NCI-H1417 treated with DMSO at 0.1 percent for 48 hours (cell line): ENCODE data around the gene KCTD10.
"Not testable (repeated sequence)": the region's sequence is repeated elsewhere in the genome, so short reads cannot be mapped to it uniquely, and the experiment has no call there.

Experiments
- DNase-seq: peaks from one replicate; lab custom pipeline; 2025; lab: John Stamatoyannopoulos, UW

KCTD10 gene

DNA sequence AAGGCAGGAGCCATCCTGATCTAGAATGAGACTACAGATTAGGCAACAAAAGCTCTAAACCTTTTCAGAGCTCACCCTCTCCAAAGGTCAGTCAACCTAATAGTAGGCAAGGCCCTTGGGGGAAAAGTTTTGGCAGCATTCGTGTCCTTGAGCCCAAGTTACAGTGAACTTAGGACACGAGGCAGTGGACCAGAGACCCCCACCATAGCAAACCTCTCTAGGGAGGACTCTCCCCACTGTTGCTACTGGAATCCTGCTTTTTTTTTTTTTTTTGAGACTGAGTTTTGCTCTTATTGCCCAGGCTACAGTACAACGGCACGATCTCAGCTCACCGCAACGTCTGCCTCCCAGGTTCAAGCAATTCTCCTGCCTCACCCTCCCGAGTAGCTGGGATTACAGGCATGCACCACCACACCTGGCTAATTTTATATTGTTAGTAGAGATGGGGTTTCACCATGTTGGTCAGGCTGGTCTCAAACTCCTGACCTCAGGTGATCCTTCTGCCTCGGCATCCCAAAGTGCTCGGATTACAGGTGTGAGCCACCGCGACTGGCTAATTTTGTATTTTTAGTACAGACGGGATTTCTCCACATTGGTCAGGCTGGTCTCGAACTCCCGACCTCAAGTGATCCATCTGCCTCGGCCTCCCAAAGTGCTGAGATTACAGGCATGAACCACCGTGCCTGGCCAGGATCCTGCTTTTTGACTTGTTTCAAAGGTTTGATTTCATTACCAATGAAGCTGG, 3.4 kb downstream of the KCTD10 start:
- not testable (repeated sequence) for DNase-seq

DNA sequence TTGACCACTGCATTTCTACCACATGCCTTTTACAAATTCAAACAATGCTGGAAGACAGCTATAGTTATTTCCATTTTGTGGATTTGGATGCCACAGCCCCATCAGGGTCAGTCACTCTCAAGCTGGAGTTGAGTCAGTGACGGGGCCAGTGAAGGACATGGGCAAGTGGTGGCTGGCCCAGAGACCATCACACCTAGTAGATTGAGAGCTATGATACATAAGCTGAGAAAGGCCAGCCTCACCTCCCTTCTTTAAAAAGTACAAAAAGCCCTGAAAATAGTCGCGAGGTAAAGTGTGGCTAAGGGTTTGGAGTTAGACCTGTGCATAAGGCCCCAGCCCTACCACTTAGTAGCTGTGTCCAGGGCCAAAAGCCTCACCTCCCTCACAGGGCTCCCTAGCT, 4.1 kb downstream of the KCTD10 start:
- DNase-seq = no peak

DNA sequence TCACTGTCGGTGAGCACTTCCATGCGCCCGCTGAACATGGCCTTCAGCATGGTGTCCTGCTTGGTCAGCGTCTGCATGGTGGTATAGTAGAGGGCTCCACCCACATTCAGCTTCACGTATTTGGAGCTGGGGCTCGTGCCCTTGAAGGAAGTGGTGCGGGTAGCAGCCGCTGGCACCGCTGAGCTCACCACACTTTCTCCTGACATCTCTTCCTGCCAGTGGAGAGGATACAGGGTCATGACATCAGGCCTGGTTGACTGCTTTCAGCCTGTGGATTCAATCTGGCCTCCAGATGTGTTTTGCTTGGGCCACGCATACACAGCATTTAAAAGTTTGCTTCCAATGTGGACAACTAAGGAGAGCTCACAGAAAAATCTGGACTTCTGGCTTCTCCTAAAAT, 7.6 kb downstream of the KCTD10 start:
- DNase-seq = no peak

DNA sequence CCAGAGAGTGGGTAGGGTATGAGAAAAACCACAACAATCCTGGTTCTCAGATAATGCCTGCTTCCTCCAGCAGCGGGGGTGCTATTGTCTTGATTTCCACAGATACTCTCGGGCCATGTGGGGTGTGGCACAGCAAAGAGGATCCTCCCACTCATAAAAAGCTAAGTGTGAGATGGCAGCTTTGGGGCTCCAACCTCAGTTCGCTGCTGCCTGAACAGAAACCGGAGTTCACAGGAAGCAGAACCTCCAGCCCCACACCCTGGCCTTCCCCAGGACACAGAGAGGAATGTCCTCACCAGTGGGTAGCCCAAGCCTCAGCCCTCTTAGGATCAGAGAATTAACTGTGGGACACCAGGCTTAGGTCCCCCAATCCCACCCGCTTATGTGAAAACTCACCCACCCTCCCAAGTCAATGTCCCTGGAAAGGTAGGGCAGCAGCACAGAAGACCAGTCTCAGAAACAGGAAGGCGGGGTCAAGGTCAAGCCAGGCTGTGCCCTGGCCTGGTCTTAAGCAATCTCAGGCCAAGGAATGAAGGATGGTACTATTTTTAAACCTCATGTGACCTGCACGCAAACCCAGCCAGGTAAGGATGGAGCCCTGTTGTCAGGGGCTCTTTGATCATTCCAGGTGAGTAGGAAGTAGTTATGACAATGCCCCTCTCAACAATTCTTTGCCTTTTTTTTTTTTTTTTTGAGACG, 9.0 kb downstream of the KCTD10 start:
- no peak for DNase-seq

DNA sequence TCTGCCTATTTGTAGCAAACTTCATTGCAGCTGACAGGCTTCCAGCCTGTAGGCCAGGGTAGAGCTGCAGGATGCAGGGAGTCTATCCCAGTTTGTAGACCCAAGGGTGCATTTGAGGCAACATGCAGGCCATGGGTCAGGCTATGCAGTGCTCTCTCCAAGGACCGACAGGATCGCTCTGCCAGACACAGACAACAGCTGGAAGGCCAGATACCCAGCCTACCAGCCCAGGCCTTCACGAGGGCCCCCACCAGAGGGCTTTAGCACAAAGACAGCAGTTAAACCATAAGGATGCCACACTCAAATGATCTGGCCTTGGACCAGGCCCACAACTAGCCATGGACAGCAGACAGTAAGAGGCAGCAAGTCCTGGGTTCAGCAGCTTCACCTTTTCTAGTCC, 10.3 kb downstream of the KCTD10 start:
- no peak for DNase-seq

DNA sequence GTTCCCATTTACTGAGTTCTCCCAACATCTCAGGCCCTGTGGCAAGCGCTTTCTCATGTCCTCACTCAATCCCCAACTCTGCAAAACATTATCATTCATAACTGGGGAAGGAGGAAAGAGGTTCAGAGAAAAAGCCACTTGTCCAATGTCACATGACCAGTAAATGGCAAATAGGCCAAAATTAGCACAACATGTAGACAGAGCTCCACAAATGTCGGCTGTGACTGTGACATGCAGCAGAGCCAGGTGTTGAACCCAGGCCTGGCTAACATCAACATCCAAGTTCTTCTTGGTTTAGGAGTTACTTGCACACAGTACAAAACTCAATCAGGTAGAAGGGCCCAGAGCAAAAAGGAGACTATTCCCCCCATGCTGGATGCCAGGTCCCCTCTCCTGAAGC, 10.8 kb downstream of the KCTD10 start:
- no peak for DNase-seq

DNA sequence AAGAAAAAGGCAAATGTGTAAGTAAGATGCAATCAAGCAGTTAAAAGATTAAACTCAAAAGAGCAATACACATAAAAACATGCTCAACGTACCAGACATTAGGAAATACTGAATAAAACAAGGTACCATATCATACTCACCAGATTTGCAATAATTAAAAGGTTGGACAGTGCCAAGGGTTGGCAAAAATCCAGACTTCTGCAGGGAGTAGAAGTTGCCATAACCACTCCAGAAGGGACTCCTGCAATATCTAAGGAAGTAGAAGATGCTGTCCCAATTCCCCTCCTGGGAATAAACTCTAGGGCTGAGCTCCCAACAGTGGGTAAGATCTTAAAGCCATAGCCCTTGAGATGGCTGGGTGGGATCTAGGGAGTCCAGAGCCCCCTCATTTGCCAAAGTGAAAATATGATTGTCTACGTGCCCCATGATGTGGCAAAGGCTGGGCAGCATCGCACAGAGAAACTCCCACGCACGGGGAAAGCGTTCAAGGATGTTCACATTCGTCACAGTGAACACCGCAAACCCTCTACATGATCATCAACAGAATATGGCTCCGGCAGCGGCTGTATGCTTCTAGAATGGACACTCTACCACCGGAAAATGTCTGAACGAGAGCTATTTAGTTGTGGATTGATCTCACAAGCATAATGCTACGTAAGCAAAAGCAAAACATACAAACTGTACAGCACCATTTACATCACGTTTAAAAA, 12.3 kb downstream of the KCTD10 start:
- no peak for DNase-seq

DNA sequence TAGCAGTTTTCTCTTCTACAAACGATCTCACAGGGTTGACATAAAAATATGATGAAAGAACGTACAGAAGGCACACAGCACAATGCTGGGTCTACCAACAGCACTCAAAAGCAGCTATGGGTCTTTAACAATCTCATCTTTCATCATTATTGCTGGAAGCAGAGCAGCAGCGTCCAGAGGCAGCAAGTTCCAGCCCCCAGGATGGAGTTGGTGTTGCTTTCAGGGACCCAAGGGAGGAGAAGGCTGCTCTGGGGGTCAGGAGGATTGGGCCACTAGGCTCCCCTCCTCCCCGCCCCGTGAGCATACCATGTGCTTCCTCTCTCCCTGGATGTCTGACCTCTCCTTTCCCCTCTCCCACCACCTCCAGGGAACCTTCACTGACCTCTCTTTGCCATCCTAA, 13.3 kb downstream of the KCTD10 start:
- DNase-seq = no peak

DNA sequence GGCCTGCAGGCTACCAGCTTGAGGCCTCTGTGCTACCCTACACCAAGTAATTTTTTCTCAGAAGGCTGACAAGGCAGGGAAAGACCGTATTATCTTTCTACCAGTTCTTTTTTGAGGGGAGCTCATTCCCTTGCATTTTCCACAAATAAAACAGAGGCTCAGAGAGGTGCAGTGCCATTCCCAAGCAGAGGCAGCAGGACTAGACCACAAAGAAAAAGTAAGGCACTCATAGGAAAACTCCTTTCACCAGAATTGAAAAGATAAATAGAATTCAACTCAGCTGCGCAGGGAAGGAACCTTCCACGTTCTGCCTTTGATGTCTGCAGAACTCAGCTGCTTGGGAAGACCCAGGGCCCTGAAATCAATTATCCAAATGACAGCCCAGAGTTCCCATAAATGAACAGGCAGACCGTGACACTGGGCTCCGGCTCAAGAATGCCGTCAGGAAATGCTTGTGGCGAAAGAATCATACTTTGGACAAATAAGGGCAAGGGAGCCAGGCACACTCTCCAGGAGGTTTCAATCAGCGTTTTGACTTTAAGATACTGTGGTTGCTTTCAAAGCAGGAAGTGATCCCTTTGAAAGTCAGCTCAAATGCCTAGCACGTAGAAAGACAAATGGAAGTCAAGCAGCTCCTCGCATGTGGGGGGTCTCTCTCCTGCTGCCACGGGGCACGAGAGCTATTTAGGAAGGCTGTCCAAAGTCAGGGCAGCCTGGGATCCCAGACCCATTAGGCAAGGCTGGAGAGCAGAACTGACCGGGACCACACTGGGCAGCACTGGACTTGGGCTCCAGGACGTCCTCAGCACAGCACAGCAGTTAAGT, 14.0 kb downstream of the KCTD10 start:
- no peak for DNase-seq

DNA sequence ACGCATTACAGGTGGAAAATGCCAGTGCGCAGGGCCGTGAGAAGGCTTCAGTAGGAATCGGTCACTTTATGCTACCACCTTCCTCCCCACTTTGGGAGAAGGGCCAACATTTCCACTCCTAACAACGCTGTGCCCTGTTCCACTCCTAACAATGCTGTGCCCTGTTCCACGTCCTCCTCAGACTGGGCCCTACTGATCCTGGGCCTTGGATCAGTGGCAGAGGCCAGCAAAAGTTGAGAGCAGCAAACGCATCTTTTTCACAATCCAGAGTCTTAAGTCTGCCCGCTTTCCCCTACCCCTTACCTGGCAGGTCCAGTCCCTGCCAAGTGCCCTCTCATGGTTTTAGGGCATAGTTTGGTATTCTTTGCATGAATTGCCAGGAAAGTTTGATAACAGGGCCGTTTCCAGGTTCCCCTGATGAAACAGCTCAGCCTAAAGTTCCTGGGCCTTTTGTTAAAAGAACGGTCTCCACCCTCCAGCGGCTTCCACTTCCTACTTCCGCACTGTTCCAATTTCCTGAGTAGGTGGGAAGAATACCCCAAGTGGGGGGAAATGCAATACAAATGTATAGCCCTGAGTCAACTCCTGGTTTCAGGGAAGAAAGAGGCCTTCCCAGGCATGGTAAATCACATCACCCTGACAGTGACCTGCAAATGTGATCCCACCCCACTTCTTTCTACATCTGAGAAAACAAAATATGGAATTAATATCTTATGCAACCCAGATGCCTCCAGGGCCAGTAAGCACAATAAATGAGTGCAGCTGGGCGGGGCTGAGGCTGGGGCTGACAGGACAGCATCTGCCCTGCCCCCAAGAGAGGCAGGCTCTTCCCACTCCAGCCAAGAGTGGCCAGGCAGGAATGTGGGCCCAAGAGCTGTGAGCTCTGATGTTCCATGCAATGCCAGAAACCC, 15.0 kb downstream of the KCTD10 start:
- no peak for DNase-seq

DNA sequence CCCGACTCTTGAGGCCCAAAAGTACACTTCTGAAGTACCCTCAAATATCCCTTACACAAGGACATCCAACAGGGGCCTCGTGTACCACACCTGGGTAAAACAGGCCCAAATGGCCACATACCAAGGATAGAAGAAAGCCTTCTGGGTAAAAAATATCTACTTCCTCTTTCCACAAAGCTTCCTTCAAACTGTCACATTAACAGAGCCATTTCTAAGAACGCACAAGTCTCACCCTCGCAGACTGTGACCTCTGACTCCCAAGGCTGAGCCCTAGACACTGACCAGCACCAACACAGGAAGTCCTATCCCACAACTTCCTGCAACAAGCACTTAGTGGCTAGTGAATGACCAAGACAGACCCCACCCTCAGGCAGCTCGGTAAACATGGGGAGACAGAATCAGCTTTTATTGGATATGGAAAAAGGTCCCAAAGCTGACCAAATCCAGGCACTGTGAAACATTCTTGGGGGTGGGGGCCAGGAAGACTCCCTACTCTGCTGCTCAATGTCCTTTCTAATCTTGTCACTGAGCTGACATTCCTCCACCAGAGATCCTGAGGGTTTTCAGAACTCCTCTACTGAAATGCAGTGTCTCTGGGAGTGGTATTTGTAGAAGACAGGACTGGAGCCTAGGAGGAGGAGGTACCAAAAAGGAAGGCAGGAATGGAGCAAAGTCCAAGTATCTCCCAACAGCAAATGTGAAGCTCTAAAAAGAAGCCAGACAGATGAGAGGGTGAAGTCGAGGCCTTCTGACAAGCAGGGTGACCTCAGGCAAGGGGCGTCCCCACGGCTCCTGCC, 15.9 kb downstream of the KCTD10 start:
- no peak for DNase-seq

DNA sequence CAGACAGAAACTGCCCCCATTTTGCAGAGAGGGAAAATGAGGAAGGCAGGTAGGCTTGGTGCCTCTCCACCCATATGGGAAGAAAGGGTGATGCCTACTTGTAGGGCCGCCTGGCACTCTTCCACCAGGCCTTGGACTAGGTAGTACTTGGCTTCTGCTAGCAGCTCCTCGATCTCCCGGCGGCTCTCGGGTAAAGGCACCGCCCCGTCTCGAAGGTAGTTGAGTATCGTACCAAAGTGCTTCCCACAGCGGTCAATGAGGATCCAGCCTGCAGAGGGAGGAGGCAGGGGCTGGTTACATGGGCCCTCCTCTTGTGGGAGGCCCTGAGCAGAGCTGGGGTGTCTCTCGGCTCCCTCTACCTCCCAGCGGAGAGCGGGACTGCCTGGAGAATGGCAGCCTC, 16.6 kb downstream of the KCTD10 start:
- DNase-seq = no peak

DNA sequence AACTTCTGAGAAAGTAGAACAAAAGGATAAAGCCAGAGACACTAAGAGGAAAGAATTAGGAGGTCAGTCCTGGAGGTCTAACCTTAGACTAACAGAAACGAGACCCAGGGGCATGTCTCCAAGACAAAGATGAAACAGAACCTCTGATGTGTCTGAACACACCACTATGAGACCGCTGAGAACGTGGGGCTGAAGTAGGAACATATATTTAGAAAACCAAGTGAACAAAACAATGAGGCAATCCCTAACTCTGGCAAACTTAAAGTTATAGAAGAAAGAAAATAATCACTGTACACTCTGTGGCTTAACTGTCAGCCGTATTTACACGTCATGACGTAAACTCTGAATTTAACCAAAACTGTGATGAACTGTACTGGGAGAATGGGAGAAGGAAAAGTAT, 17.9 kb downstream of the KCTD10 start:
- no peak for DNase-seq

DNA sequence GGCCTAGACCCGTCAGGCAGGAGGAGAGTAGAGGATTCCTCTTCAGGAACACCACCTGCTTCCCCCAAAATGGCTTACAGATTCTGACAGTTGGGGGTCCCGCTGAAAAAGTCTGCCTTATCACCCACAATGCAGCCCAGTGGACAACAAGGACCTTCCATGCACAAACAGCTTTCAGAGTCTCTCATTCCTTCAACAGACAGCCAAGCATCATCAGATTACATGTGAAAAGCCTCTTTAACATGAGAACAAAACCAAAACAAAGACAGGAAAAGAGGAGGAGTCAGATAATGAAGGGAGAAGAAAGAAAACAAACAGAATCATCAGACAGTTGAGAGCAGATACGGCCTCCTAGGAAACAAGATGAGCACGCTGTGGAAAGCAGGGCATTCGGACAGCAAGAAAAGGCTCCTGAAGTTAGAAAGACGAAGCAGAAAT, 18.3 kb downstream of the KCTD10 start:
- no peak for DNase-seq

DNA sequence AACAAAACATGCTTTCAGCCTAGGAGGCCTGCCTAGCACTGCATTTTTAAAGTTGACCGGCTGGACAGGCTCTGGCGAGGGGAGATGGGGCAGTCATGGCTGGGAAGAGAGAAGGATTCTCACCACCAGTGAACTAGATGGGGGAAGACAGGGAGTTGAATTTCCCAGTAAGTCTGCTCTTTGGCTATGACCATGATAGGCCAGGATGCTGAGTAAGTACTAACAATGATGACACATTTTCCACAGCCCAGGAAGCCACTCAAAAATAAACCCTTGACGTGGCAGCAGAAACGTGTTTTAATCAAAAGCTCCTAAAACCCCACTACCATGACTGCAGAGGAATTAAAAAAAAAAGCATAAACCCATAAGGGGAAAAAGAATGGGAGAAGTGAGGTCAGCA, 19.0 kb downstream of the KCTD10 start:
- DNase-seq = no peak

DNA sequence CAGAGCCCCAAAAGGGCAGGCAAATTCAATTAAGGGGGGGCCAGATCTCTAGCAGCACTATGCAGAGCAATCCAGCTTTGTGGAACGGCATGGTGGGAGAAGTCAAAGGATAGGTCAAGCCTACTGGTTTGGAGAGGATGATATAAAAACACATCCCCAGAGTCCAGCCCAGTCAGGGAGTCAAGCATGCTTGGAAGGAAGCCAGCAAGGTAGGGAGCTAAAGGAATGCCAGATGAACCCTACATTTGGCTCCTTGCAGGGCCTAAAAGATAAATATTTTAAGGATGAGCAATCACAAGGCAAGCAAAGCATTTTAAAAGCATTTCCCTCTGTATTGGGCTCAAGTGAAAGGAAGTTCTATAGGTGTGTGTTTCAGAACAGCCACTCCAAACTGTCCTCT, 21.4 kb downstream of the KCTD10 start:
- DNase-seq = no peak

DNA sequence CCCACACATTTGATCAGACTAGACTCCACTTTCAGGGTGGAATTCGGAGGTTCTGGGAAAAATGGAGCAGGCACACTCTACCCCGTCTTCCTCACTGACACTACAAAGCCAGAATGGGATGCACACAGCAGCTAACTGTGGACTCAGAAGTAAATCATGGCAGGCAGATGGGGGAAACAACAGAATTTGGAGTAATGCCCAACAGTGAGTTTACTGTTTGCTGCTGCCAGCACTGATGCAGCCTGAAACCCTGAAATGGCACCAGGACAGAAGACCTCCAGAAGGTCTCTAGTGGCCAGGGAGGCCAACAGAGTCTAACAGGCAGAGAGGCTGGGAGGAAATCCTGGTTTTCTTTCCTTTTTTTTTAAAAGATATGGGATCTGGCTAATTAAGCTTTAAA, 24.6 kb downstream of the KCTD10 start:
- no peak for DNase-seq

DNA sequence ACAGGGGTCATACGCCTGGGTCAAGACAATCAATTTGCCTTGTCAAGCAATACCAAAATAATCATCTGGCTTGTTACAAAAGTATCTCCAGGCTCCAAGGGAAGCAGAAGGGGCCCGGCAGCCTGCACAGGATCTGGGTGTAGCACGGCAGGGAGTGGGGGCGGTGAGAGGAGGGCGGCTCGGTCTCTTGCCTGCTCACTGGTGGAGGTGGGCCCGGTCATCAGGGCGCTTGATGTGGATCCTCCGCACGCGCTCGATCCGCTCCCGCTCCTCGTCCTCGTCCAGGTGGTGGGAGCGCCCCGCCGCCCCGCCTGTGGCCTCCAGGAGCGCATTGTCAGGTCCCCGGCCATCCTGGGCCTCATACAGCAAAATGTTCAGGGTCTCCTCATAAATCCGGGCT, 25.7 kb downstream of the KCTD10 start:
- no peak for DNase-seq

DNA sequence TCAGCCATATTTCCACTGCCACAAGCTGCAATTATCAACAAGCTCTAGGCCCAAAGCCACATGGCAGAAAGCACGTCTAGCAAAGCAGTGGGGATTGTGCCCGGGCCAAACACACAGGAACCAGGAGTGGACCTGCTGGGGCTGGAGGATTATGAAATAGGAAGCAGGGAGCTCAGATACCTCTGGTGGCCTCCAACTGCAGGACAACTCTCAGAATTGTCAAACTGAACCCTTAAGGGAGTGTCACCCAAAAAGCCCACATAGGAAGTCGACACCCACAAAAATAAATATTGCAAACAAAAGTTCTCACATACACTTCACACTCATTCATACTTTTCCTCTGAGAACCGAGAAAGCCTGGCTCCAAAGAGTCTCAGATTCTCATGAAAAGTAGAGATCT, 26.1 kb downstream of the KCTD10 start:
- DNase-seq = no peak

DNA sequence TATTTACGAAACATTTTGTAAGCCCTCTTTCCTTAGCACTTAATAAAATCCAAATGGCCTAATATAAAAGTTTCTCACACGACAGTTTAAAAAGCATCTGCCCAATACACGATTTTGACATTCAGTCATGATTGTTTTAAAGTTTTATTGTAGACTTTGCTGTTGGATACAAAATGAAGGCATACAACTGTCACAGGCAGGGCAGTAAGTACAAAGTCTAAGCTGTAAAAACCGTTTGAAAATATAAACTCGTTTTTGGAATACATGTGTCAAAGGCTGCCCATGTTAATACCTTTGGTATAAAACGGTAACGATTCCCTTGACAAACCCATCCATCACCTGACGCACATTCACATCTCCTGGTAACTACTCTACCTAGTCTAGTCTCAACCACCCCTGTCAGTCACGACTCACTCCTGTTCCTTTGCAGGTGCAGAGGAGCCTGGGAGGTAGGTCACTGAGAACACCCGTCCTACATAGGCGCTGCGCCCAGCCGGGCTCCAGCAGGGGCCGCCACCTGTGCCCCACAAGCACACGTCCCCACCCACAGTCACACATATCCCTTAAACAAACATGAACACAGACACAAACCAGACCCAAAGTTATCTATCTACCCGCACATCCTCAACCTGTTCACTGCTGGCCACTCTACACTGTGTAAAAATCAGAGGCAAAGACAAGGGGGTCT, 27.1 kb downstream of the KCTD10 start:
- DNase-seq = no peak
